Measurements from ENCODE around the gene NAGK.

DNA sequence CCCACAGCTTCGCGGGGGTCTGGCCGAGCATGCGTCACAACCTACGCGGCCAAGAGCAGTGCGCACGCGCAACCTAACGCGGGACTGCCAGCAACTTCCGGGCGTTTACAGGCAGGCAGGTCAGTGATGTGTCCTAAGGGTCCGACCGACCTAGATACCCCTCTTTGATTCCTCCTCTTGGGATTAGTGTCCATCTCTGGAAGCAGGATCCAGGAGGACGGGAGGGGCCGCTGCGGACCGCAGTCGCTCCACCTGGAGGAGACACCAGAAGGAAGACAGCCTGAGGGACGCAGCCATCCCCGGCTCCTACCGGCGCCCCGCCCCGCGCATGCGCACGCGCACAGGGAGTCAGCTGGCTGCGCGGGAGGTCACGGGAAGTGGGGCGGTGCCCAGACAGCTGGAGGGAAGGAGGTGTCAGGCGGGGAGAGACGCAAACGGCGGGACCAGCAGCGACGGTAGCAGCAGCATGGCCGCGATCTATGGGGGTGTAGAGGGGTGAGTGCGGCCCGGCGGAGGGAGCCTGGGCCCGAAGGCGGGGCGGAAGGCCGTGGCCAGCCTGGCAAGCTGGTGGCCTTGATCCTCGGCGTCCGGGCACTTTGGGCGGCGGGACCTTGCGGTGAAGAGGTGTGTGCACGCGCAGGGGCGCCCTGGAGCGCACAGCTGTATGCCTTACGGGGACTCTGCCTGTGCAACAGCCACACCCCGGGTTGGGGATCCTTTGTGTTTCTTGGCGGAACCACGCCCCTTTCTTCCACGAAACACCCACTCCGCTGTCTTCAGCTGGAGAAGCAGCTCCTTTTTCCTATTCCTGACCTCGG is at the start of gene NAGK:
- TF ChIP-seq, protein P1, sequence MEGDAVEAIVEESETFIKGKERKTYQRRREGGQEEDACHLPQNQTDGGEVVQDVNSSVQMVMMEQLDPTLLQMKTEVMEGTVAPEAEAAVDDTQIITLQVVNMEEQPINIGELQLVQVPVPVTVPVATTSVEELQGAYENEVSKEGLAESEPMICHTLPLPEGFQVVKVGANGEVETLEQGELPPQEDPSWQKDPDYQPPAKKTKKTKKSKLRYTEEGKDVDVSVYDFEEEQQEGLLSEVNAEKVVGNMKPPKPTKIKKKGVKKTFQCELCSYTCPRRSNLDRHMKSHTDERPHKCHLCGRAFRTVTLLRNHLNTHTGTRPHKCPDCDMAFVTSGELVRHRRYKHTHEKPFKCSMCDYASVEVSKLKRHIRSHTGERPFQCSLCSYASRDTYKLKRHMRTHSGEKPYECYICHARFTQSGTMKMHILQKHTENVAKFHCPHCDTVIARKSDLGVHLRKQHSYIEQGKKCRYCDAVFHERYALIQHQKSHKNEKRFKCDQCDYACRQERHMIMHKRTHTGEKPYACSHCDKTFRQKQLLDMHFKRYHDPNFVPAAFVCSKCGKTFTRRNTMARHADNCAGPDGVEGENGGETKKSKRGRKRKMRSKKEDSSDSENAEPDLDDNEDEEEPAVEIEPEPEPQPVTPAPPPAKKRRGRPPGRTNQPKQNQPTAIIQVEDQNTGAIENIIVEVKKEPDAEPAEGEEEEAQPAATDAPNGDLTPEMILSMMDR (IDR thresholded peaks at IDR 0.05), result peak in 2 of 4 experiments; percentile 20 to 22
- peak; percentile 99 for TF ChIP-seq POLR2A (IDR thresholded peaks at IDR 0.05)

Data from prostate gland (tissue), 2 donors.